NCI-H446 (cell line): Measurements from ENCODE around the gene C2CD4A.

Experiments used
- DNase-seq, 2 experiments: peaks; one replicate each; lab custom pipeline; 2025; lab: John Stamatoyannopoulos, UW

The C2CD4A gene

GRCh38 chr15:62060113-62060895, 6.5 kb upstream of the C2CD4A start, which contains the start of gene VPS13C:
Gene VPS13C, minus strand, starts transcription at chr15:62060447. Its CDS starts 73 bp downstream, at chr15:62060374.
- peak; percentile 42 to 90 for DNase-seq

- no peak for DNase-seq
Measured at GRCh38 chr15:62060896-62061280, 5.9 kb upstream of the C2CD4A start.

- no peak for DNase-seq
Measured at GRCh38 chr15:62063825-62064635, 2.7 kb upstream of the C2CD4A start.

GRCh38 chr15:62067448-62068044, 769 bp downstream of the C2CD4A start:
- no peak for DNase-seq

GRCh38 chr15:62068071-62068809, 1.5 kb downstream of the C2CD4A start:
- DNase-seq = no peak

- no peak for DNase-seq
Measured at GRCh38 chr15:62068810-62069167, 2.0 kb downstream of the C2CD4A start.

GRCh38 chr15:62069551-62069950, 2.8 kb downstream of the C2CD4A start:
- no peak for DNase-seq

- DNase-seq = peak in 1 of 2 experiments; percentile 54
Measured at GRCh38 chr15:62071711-62072308, 5.0 kb downstream of the C2CD4A start.

GRCh38 chr15:62075595-62076277, 9.0 kb downstream of the C2CD4A start:
- DNase-seq = peak in 1 of 2 experiments; percentile 11

- DNase-seq = no peak
Measured at GRCh38 chr15:62079594-62079993, 12.8 kb downstream of the C2CD4A start.

- no peak for DNase-seq
Measured at GRCh38 chr15:62083194-62084154, 16.7 kb downstream of the C2CD4A start.

GRCh38 chr15:62085740-62086139, 19.0 kb downstream of the C2CD4A start:
- no peak for DNase-seq

- no peak for DNase-seq
Measured at GRCh38 chr15:62087671-62088352, 21.0 kb downstream of the C2CD4A start.

GRCh38 chr15:62088353-62088693, 21.5 kb downstream of the C2CD4A start:
- DNase-seq = no peak

- no peak for DNase-seq
Measured at GRCh38 chr15:62089616-62090015, 22.8 kb downstream of the C2CD4A start.

GRCh38 chr15:62090988-62091387, 24.2 kb downstream of the C2CD4A start:
- DNase-seq = no peak

GRCh38 chr15:62093809-62094208, 27.0 kb downstream of the C2CD4A start:
- DNase-seq = no peak

- DNase-seq = no peak
Measured at GRCh38 chr15:62094388-62094787, 27.6 kb downstream of the C2CD4A start.

GRCh38 chr15:62099094-62099601, 32.4 kb downstream of the C2CD4A start:
- DNase-seq = no peak
